Fibroblast of peridontal ligament (primary cell): ENCODE measurements around the gene DNASE2B.

Experiments
- DNase-seq: peaks from one replicate; pipeline ENCODE4 v3.0.0-alpha.2; 2010; ENCODE audit errors: extremely low read depth

DNASE2B gene

DNA sequence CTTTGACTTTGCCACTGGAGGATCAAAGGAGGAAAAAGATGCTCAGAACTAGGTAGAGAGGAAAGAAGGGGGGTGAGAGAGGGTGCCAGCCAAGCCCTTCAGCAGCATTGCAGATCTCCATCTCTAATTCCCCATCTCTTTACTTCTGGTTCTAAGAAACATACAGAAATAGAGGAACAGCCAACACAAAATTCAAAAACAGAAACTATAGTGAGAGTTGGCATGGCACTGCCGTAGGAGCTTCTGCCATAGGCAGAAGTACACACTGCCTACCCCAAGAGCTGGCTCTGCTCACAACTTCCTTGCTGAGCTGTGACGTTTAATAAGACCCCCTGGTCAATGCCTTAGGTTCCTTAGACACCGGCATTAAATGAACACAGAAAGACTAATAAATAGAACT is 54.2 kb downstream of the DNASE2B start:
- DNase-seq = no peak

DNA sequence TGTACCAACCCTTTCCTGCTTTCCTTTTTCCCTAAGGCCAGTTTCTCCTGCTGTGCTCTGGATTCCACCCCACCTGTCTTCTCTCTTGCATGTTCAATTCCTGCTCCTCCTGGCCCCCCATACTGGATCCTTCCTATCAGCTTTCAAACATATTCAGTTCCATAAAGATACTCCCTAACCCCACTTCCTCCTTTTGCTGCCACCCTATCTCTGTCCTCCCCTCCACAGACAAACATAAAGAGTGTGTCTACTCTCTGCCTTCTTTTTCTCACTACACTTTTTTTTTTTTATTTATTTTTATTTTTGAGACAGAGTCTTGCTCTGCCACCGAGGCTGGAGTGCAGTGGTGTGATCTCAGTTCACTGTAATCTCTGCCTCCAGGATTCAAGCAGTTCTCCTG is 63.8 kb downstream of the DNASE2B start:
- no peak for DNase-seq
